Limb (tissue), 2 donors: ENCODE data around the gene TRPM4.
"Not testable (repeated sequence)": the region's sequence is repeated elsewhere in the genome, so short reads cannot be mapped to it uniquely, and the experiment has no call there.

Experiments
- DNase-seq, 2 donors: peaks; one replicate each; pipeline ENCODE4 v3.0.0-alpha.2; 2016; ENCODE audit errors: extremely low spot score in 2 of 2

Gene TRPM4

GRCh38 chr19:49150106-49150943 is 7.3 kb upstream of the TRPM4 start:
- DNase-seq: peak; percentile 91 to 93

GRCh38 chr19:49150944-49151243 is 6.7 kb upstream of the TRPM4 start:
- no peak for DNase-seq

- peak in 1 of 2 donors; percentile 81 for DNase-seq
Measured at GRCh38 chr19:49151267-49152118, 6.1 kb upstream of the TRPM4 start.

- DNase-seq: no peak
Measured at GRCh38 chr19:49152119-49152550, 5.5 kb upstream of the TRPM4 start.

GRCh38 chr19:49153167-49153809 is 4.3 kb upstream of the TRPM4 start:
- DNase-seq: peak in 1 of 2 donors; percentile 43

GRCh38 chr19:49154279-49154678 is 3.3 kb upstream of the TRPM4 start:
- DNase-seq: no peak

- DNase-seq: peak in 1 of 2 donors; percentile 65
Measured at GRCh38 chr19:49155005-49155819, 2.4 kb upstream of the TRPM4 start, which contains the start of gene HRC. HRC (minus strand) TSS chr19:49155396; CDS start chr19:49155237, 159 bp downstream.

GRCh38 chr19:49155820-49156346 is 1.7 kb upstream of the TRPM4 start:
- DNase-seq: peak in 1 of 2 donors; percentile 64

GRCh38 chr19:49160450-49161189 is 3.0 kb downstream of the TRPM4 start:
- DNase-seq: no peak

- no peak for DNase-seq
Measured at GRCh38 chr19:49161987-49162386, 4.4 kb downstream of the TRPM4 start.

GRCh38 chr19:49165111-49165750 is 7.6 kb downstream of the TRPM4 start:
- DNase-seq: peak in 1 of 2 donors; percentile 5

- no peak for DNase-seq
Measured at GRCh38 chr19:49165865-49166301, 8.3 kb downstream of the TRPM4 start.

GRCh38 chr19:49167857-49168409 is 10.3 kb downstream of the TRPM4 start:
- DNase-seq: no peak

GRCh38 chr19:49168421-49168820 is 10.8 kb downstream of the TRPM4 start:
- no peak for DNase-seq

- no peak for DNase-seq
Measured at GRCh38 chr19:49173198-49173597, 15.6 kb downstream of the TRPM4 start.

- no peak for DNase-seq
Measured at GRCh38 chr19:49180659-49181058, 23.1 kb downstream of the TRPM4 start.

- DNase-seq: not testable (repeated sequence)
Measured at GRCh38 chr19:49182010-49182847, 24.6 kb downstream of the TRPM4 start.

GRCh38 chr19:49182848-49183375 is 25.3 kb downstream of the TRPM4 start:
- DNase-seq: no peak
